Measurements from ENCODE around the gene PNLIPRP2. TPM values are rescaled to one million over a fixed set of nuclear protein-coding genes. Genes with fewer than 3 reads are reported as not detected.

The PNLIPRP2 gene
- total and polyA plus RNA-seq, 2 of the 4 experiments (the other 2 are of a cell fraction): not detected

DNA sequence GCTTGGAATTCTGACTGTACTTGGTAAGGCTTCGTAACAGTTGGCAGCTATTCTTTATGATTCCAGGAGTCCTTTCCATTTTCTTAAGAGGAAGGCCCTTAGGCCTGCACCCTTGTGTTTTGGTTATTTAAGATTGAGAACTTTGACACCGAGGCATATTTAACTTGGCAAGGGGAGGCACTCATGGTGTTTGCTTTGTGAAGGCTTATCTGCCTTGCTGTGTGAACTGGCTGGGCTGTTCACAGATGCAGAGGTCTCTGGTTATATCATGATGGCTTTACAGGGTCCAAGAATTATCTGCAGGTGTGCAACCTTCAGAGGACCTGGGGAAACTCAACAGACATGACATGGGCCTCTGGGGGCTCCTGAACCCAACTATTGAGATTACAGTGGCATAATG lies 30.8 kb upstream of the PNLIPRP2 start:
- no peak overlapping the region for H3K18ac ChIP-seq (ENCODE audit: low read depth, low read length)
- H4K91ac ChIP-seq (ENCODE audit: insufficient read depth, low read depth, low read length): no peak overlapping the region
- H2BK15ac ChIP-seq (ENCODE audit: low read depth, low read length): no peak overlapping the region
- ATAC-seq (ENCODE audit: low read depth): no peak
- H3K79me1 ChIP-seq (ENCODE audit: low read depth in 1 of 2, low read length in 2 of 2): no peaks in the 10 kb centered on the region
- H3K4ac ChIP-seq (ENCODE audit: low read depth, low read length): no peak overlapping the region
- no peak overlapping the region for H2BK5ac ChIP-seq (ENCODE audit: low read depth, low read length, poor library complexity, severe bottlenecking)
- TF ChIP-seq BHLHE40 (IDR thresholded peaks at IDR 0.05; ENCODE audit: low read depth, low read length): no peak
- TF ChIP-seq RFX5 (IDR thresholded peaks at IDR 0.05; ENCODE audit: low read depth, low read length): no peak
- TF ChIP-seq POLR2A (IDR thresholded peaks at IDR 0.05; ENCODE audit: low read depth, low read length): no peak
- TF ChIP-seq FOS (IDR thresholded peaks at IDR 0.05; ENCODE audit: low read depth, low read length): no peak
- TF ChIP-seq, protein P1, sequence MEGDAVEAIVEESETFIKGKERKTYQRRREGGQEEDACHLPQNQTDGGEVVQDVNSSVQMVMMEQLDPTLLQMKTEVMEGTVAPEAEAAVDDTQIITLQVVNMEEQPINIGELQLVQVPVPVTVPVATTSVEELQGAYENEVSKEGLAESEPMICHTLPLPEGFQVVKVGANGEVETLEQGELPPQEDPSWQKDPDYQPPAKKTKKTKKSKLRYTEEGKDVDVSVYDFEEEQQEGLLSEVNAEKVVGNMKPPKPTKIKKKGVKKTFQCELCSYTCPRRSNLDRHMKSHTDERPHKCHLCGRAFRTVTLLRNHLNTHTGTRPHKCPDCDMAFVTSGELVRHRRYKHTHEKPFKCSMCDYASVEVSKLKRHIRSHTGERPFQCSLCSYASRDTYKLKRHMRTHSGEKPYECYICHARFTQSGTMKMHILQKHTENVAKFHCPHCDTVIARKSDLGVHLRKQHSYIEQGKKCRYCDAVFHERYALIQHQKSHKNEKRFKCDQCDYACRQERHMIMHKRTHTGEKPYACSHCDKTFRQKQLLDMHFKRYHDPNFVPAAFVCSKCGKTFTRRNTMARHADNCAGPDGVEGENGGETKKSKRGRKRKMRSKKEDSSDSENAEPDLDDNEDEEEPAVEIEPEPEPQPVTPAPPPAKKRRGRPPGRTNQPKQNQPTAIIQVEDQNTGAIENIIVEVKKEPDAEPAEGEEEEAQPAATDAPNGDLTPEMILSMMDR (conservative IDR thresholded peaks at IDR 0.05; ENCODE audit: low read depth, low read length): no peak
- TF ChIP-seq MAFK (IDR thresholded peaks at IDR 0.05; ENCODE audit: low read depth, low read length): no peak
- TF ChIP-seq USF2 (IDR thresholded peaks at IDR 0.05; ENCODE audit: low read depth, low read length): no peak
- TF ChIP-seq CHD1 (IDR thresholded peaks at IDR 0.05; ENCODE audit: low read depth, low read length): no peak
- no peak for TF ChIP-seq MAZ (IDR thresholded peaks at IDR 0.05; ENCODE audit: borderline replicate concordance, low read depth, low read length)
- no peak for TF ChIP-seq MXI1 (IDR thresholded peaks at IDR 0.05; ENCODE audit: borderline replicate concordance, low read depth, low read length)
- no peak for TF ChIP-seq RCOR1 (IDR thresholded peaks at IDR 0.05; ENCODE audit: insufficient replicate concordance, low read length)
- no peak for TF ChIP-seq CEBPB (IDR thresholded peaks at IDR 0.05; ENCODE audit: low read depth, low read length)
- no peak for TF ChIP-seq SMC3 (IDR thresholded peaks at IDR 0.05; ENCODE audit: low read depth, low read length)
- no peak for TF ChIP-seq NFE2L2 (IDR thresholded peaks at IDR 0.05; ENCODE audit: low read depth, low read length)
- no peak for TF ChIP-seq ELK1 (IDR thresholded peaks at IDR 0.05; ENCODE audit: borderline replicate concordance, low read depth, low read length)
- no peak for TF ChIP-seq RAD21 (IDR thresholded peaks at IDR 0.05; ENCODE audit: low read length)
- DNase-seq: no peak
- 63% methylated on average over 2 of the region's 2 CpGs; no CpG with 5 or more reads in 1 of the 2 experiments for WGBS, 2 experiments (ENCODE audit: extremely low coverage in 2 of 2, insufficient read length in 1 of 2)
- H3K23ac ChIP-seq (ENCODE audit: low read depth, low read length): no peak overlapping the region
- H2BK20ac ChIP-seq (ENCODE audit: low read depth, low read length): no peak overlapping the region
- intact Hi-C loops (cut with micrococcal nuclease) (no loop called here), dilution Hi-C loops (cut with HindIII; ENCODE audit: low sequenced_read_pairs, unreplicated experiment) (no loop called here), in situ Hi-C loops (cut with MboI; ENCODE audit: low sequenced_read_pairs) (no loop called here)
- H3K9me3 ChIP-seq (ENCODE audit: control insufficient read depth, insufficient read depth, low read length): no peaks in the 10 kb centered on the region
- H3K4me2 ChIP-seq (ENCODE audit: low read depth, low read length): no peak overlapping the region
- H4K20me1 ChIP-seq (ENCODE audit: insufficient read depth, low read length): no peaks in the 10 kb centered on the region
- POLR2A ChIA-PET (ENCODE audit: unreplicated experiment): no interaction called here
- no peak overlapping the region for H3K4me3 ChIP-seq (ENCODE audit: insufficient read depth, low read depth, low read length)
- H3K56ac ChIP-seq (ENCODE audit: extremely low read depth, insufficient read depth, low read length): no peak overlapping the region
- no peak overlapping the region for H4K5ac ChIP-seq (ENCODE audit: low read depth, low read length)
- H3K9me1 ChIP-seq (ENCODE audit: insufficient read depth, low read length): no peaks in the 10 kb centered on the region
- H2AFZ ChIP-seq (replicated peaks; ENCODE audit: low read length, poor library complexity): no peak overlapping the region
- no peak overlapping the region for H3K14ac ChIP-seq (replicated peaks; ENCODE audit: low read depth, low read length)
- no peaks in the 10 kb centered on the region for H3K36me3 ChIP-seq (ENCODE audit: control insufficient read depth, insufficient read depth, low read length)
- no peak overlapping the region for H4K8ac ChIP-seq (ENCODE audit: low read depth in 2 of 2, low read length in 2 of 2)
- CTCF ChIA-PET: no interaction called here
- no peak overlapping the region for H2AK5ac ChIP-seq (ENCODE audit: low read depth, low read length)
- no peak overlapping the region for H3K9ac ChIP-seq (ENCODE audit: low read depth, low read length)
- H2AK9ac ChIP-seq (replicated peaks; ENCODE audit: low read depth, low read length, poor library complexity): no peak overlapping the region
- BruUV-seq (replicated peaks): no TSS peak
- no peaks in the 10 kb centered on the region for H3K27me3 ChIP-seq (ENCODE audit: control insufficient read depth, insufficient read depth, low read length)
- no peak overlapping the region for H3K27ac ChIP-seq (ENCODE audit: insufficient read depth, low read length)
- no peak overlapping the region for H2BK120ac ChIP-seq (ENCODE audit: low read depth, low read length)
- H3K4me1 ChIP-seq (ENCODE audit: control insufficient read depth, insufficient read depth, low read length): no peaks in the 10 kb centered on the region

Measured in IMR-90 (cell line).